ENCODE data around the gene PEX14.

Gene PEX14

GRCh38 chr1:10437052-10437451 is 37.7 kb upstream of the PEX14 start:
- H3K9ac ChIP-seq (ENCODE audit: low read length), result no peak overlapping the region
- no peaks in the 10 kb centered on the region for H3K4me1 ChIP-seq (ENCODE audit: control insufficient read depth, low read depth, low read length)
- no peaks in the 10 kb centered on the region for H3K36me3 ChIP-seq (ENCODE audit: control insufficient read depth, low read depth, low read length)
- no peak overlapping the region for H3K4me3 ChIP-seq (ENCODE audit: low read length)
- H3K9me3 ChIP-seq (ENCODE audit: control insufficient read depth, low read depth, low read length), result no peaks in the 10 kb centered on the region
- H3K27ac ChIP-seq (ENCODE audit: low read length), result no peak overlapping the region
- no peaks in the 10 kb centered on the region for H3K27me3 ChIP-seq (ENCODE audit: control insufficient read depth, insufficient read depth, low read length)

DNA sequence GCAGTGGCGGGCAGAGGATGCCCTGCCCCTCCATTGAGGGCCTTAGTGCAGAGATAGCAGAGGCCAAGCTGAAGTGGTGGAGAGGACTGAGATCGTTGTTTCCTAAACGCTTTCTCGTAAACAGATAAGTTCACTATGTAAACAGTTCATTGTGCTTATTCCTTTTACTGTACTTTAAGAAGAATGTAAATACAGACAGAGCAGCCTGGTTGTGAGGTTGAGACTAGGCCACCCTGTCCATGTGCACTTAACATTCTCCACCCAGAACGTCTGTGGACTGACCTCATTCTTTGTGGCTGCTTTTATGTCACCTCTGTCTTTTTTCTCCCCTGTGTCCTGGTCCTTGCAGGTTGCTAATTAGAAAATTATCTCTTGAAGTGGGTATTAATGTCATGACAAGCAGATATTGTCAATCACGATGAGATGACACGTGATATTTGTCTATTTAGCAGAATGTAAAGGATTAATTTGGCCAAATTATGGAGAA is 36.0 kb upstream of the PEX14 start:
- H3K36me3 ChIP-seq (ENCODE audit: control insufficient read depth, low read depth, low read length), result no peaks in the 10 kb centered on the region
- no peak overlapping the region for H3K4me3 ChIP-seq (ENCODE audit: low read length)
- no peaks in the 10 kb centered on the region for H3K9me3 ChIP-seq (ENCODE audit: control insufficient read depth, low read depth, low read length)
- H3K27me3 ChIP-seq (ENCODE audit: control insufficient read depth, insufficient read depth, low read length), result no peaks in the 10 kb centered on the region
- no peak overlapping the region for H3K9ac ChIP-seq (ENCODE audit: low read length)
- H3K4me1 ChIP-seq (ENCODE audit: control insufficient read depth, low read depth, low read length), result no peaks in the 10 kb centered on the region
- H3K27ac ChIP-seq (ENCODE audit: low read length), result no peak overlapping the region

DNA sequence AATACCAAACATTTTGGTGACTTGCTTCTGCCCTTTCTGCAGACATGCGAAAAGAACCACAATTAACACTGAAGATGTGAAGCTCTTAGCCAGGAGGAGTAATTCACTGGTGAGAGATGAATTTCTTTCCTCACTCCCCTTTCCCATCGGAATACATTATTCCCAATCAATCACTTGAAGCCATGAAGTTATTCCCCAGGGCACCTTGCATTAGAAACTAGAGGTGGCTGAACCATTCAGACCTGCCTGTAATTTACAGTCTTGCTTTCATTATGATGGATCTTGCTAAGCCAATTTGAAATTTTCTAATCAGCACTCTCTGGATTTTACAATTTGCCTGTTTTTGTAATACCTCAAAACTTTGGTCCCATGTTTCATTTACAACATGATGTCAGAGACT is 34.4 kb upstream of the PEX14 start:
- H3K27me3 ChIP-seq (ENCODE audit: control insufficient read depth, insufficient read depth, low read length), result no peaks in the 10 kb centered on the region
- H3K4me1 ChIP-seq (ENCODE audit: control insufficient read depth, low read depth, low read length), result no peaks in the 10 kb centered on the region
- H3K4me3 ChIP-seq (ENCODE audit: low read length), result no peak overlapping the region
- H3K27ac ChIP-seq (ENCODE audit: low read length), result no peak overlapping the region
- no peaks in the 10 kb centered on the region for H3K36me3 ChIP-seq (ENCODE audit: control insufficient read depth, low read depth, low read length)
- H3K9ac ChIP-seq (ENCODE audit: low read length), result no peak overlapping the region
- no peaks in the 10 kb centered on the region for H3K9me3 ChIP-seq (ENCODE audit: control insufficient read depth, low read depth, low read length)

DNA sequence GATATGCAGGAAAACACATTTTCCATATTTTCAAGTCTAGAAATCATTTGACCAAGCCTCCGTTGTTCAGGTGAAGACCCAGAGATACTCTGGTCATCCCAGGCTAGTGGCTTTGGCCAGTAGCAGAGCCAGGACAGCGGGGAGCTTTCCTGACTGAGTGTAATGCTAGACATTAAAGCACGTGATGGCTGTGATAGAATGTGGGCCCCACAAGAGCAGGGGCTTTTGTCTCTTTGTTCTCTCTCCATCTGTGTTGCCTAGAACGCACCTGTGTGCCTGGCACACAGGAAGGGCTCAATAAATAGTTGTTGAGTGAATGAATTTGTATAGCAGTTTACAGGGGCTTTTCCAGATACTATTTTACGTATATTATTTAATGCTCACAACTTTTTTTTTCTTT is 34.0 kb upstream of the PEX14 start:
- Histone ChIP-seq H3K36me3 (ENCODE audit: control insufficient read depth, low read depth, low read length) (no peaks in the 10 kb centered on the region), H3K27ac (ENCODE audit: low read length) (no peak overlapping the region), H3K4me1 (ENCODE audit: control insufficient read depth, low read depth, low read length) (no peaks in the 10 kb centered on the region), H3K9me3 (ENCODE audit: control insufficient read depth, low read depth, low read length) (no peaks in the 10 kb centered on the region), H3K27me3 (ENCODE audit: control insufficient read depth, insufficient read depth, low read length) (no peaks in the 10 kb centered on the region), H3K9ac (ENCODE audit: low read length) (no peak overlapping the region), H3K4me3 (ENCODE audit: low read length) (no peak overlapping the region)

GRCh38 chr1:10444248-10444647 is 30.5 kb upstream of the PEX14 start:
- Histone ChIP-seq H3K4me1 (ENCODE audit: control insufficient read depth, low read depth, low read length) (no peaks in the 10 kb centered on the region), H3K9me3 (ENCODE audit: control insufficient read depth, low read depth, low read length) (no peaks in the 10 kb centered on the region), H3K27me3 (ENCODE audit: control insufficient read depth, insufficient read depth, low read length) (no peaks in the 10 kb centered on the region), H3K36me3 (ENCODE audit: control insufficient read depth, low read depth, low read length) (no peaks in the 10 kb centered on the region), H3K27ac (ENCODE audit: low read length) (no peak overlapping the region), H3K4me3 (ENCODE audit: low read length) (no peak overlapping the region), H3K9ac (ENCODE audit: low read length) (no peak overlapping the region)

GRCh38 chr1:10444795-10445397 is 29.9 kb upstream of the PEX14 start:
- H3K36me3 ChIP-seq (ENCODE audit: control insufficient read depth, low read depth, low read length), result no peaks in the 10 kb centered on the region
- H3K4me1 ChIP-seq (ENCODE audit: control insufficient read depth, low read depth, low read length), result peaks cover 3% of the 10 kb centered on the region
- no peak overlapping the region for H3K9ac ChIP-seq (ENCODE audit: low read length)
- H3K27me3 ChIP-seq (ENCODE audit: control insufficient read depth, insufficient read depth, low read length), result no peaks in the 10 kb centered on the region
- H3K9me3 ChIP-seq (ENCODE audit: control insufficient read depth, low read depth, low read length), result no peaks in the 10 kb centered on the region
- H3K27ac ChIP-seq (ENCODE audit: low read length), result no peak overlapping the region
- no peak overlapping the region for H3K4me3 ChIP-seq (ENCODE audit: low read length)

DNA sequence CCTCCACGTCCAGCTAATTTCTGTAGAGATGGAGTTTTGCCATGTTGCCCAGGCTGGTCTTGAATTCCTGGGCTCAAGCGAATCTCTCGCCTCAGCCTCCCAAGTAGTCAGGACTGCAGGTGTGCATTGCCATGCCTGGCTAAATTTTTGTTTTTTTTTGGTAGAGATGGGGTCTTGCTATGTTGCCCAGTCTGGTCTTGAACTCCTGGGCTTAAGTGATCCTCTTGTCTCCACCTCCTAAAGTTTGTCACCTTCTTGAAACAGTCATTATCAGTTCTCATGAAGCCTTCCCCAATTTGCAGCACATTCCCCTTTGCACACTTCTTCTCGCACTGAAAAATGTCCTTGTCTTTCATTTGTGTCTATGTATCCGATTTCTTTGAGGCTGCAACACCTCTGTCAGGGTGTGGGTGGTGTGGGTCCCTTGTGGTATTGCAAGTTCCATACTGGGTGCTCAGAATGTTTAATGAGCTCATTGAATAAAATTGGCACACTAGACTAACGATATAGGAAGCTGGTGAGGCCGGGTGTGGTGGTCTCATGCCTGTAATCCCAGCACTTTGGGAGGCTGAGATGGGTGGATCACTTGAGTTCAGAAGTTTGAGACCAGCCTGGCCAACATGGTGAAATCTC is 27.8 kb upstream of the PEX14 start:
- no peaks in the 10 kb centered on the region for H3K9me3 ChIP-seq (ENCODE audit: control insufficient read depth, low read depth, low read length)
- H3K4me3 ChIP-seq (ENCODE audit: low read length), result no peak overlapping the region
- no peaks in the 10 kb centered on the region for H3K27me3 ChIP-seq (ENCODE audit: control insufficient read depth, insufficient read depth, low read length)
- H3K36me3 ChIP-seq (ENCODE audit: control insufficient read depth, low read depth, low read length), result no peaks in the 10 kb centered on the region
- peaks cover 17% of the 10 kb centered on the region for H3K4me1 ChIP-seq (ENCODE audit: control insufficient read depth, low read depth, low read length)
- H3K9ac ChIP-seq (ENCODE audit: low read length), result no peak overlapping the region
- no peak overlapping the region for H3K27ac ChIP-seq (ENCODE audit: low read length)

DNA sequence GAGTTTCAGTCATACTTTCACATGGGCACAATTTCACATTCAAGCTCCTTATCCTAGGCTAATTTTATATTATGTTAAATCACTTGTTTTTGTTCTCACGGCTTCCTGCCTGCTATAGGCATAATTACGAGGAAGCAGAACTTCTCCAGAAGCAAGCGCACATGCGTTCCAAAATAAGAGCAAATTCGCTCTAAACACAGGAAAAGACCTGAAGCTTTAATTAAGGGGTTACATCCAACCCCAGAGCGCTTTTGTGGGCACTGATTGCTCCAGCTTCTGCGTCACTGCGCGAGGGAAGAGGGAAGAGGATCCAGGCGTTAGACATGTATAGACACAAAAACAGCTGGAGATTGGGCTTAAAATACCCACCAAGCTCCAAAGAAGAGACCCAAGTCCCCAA is 25.0 kb upstream of the PEX14 start, which contains the start of gene CORT:
TSS of gene CORT (plus strand) at position 281 of the 400 bp plus-strand sequence. CDS start 193 bp downstream, outside the sequence.
- no peak within 1 kb of the TSS for H3K9ac ChIP-seq (ENCODE audit: low read length)
- peaks cover 3% of the 10 kb centered on the region for H3K9me3 ChIP-seq (ENCODE audit: control insufficient read depth, low read depth, low read length)
- H3K27ac ChIP-seq (ENCODE audit: low read length), result no peak within 1 kb of the TSS
- no peaks in the 10 kb centered on the region for H3K27me3 ChIP-seq (ENCODE audit: control insufficient read depth, insufficient read depth, low read length)
- H3K36me3 ChIP-seq (ENCODE audit: control insufficient read depth, low read depth, low read length), result no peaks in the 10 kb centered on the region
- H3K4me3 ChIP-seq (ENCODE audit: low read length), result no peak within 1 kb of the TSS
- peaks cover 17% of the 10 kb centered on the region for H3K4me1 ChIP-seq (ENCODE audit: control insufficient read depth, low read depth, low read length)

- Histone ChIP-seq H3K36me3 (ENCODE audit: control insufficient read depth, low read depth, low read length) (no peaks in the 10 kb centered on the region), H3K27me3 (ENCODE audit: control insufficient read depth, insufficient read depth, low read length) (no peaks in the 10 kb centered on the region), H3K9me3 (ENCODE audit: control insufficient read depth, low read depth, low read length) (peaks cover 4% of the 10 kb centered on the region), H3K27ac (ENCODE audit: low read length) (no peak overlapping the region), H3K4me1 (ENCODE audit: control insufficient read depth, low read depth, low read length) (peaks cover 17% of the 10 kb centered on the region), H3K9ac (ENCODE audit: low read length) (no peak overlapping the region), H3K4me3 (ENCODE audit: low read length) (no peak overlapping the region)
These were observed 24.5 kb upstream of the PEX14 start for GRCh38 chr1:10450156-10450814.

DNA sequence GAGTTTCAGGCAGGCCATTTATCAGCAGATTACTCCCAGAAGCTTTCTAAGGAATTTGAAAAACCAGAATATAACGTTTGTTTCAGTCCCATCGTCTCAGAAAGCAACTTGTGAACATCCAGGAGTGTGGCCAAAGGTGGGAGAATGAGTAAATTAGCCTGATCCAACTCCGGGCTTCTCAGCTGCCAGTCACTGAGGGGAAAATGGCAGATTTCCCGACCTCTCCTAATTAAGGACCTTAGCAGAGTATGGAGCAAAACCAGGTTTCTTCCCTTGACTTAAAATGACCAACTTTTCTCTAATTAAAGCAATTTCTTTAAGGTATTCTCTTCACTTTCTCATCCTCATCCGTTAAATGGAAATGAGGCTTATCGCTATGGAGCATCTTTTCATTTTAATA is 23.9 kb upstream of the PEX14 start:
- peaks cover 17% of the 10 kb centered on the region for H3K4me1 ChIP-seq (ENCODE audit: control insufficient read depth, low read depth, low read length)
- peaks cover 4% of the 10 kb centered on the region for H3K9me3 ChIP-seq (ENCODE audit: control insufficient read depth, low read depth, low read length)
- H3K27me3 ChIP-seq (ENCODE audit: control insufficient read depth, insufficient read depth, low read length), result no peaks in the 10 kb centered on the region
- H3K4me3 ChIP-seq (ENCODE audit: low read length), result no peak overlapping the region
- no peaks in the 10 kb centered on the region for H3K36me3 ChIP-seq (ENCODE audit: control insufficient read depth, low read depth, low read length)
- H3K27ac ChIP-seq (ENCODE audit: low read length), result no peak overlapping the region
- no peak overlapping the region for H3K9ac ChIP-seq (ENCODE audit: low read length)

- no peaks in the 10 kb centered on the region for H3K27me3 ChIP-seq (ENCODE audit: control insufficient read depth, insufficient read depth, low read length)
- H3K27ac ChIP-seq (ENCODE audit: low read length), result no peak overlapping the region
- H3K4me3 ChIP-seq (ENCODE audit: low read length), result no peak overlapping the region
- peaks cover 4% of the 10 kb centered on the region for H3K9me3 ChIP-seq (ENCODE audit: control insufficient read depth, low read depth, low read length)
- peaks cover 17% of the 10 kb centered on the region for H3K4me1 ChIP-seq (ENCODE audit: control insufficient read depth, low read depth, low read length)
- no peaks in the 10 kb centered on the region for H3K36me3 ChIP-seq (ENCODE audit: control insufficient read depth, low read depth, low read length)
- no peak overlapping the region for H3K9ac ChIP-seq (ENCODE audit: low read length)
These were observed 23.5 kb upstream of the PEX14 start for GRCh38 chr1:10451287-10451686.
